Measurements from ENCODE around the gene SPRED2.

DNA sequence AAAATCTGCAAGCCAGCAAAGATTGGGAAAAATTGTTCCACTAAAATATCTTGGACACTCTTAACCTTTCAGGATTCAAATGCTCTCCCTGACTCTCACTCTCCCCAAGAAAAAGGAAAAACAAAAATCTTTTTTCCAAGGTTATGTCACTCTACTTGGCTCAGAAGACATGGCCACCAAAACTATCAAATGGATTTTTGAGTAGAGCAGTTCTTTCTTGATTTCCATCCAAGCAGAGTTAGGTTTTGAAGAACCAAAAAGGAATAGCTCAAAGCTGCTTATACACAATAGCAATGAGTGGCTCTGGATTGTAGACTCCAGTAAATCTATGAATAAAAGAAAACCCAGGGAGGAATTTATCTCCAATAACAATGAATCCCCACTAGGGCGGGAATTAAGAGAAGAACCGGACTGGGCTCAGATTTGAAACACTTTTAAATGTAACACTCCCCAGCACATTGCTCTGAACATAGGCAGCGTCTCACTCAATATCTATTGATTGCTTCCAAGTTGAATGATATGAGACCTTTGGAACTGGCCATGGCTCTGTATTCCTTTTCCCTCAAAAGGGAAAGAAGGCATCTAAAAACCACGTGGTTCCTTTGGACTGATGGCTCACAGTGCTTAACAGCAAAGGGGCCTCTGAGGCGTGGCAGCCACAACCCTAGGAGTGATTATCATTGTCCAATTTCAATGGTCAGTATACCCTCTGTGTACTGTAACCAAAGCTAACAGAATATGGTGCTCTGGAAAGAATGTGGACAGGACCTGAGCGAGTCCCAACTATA, 68.3 kb downstream of the SPRED2 start:
- TF ChIP-seq, protein P1, sequence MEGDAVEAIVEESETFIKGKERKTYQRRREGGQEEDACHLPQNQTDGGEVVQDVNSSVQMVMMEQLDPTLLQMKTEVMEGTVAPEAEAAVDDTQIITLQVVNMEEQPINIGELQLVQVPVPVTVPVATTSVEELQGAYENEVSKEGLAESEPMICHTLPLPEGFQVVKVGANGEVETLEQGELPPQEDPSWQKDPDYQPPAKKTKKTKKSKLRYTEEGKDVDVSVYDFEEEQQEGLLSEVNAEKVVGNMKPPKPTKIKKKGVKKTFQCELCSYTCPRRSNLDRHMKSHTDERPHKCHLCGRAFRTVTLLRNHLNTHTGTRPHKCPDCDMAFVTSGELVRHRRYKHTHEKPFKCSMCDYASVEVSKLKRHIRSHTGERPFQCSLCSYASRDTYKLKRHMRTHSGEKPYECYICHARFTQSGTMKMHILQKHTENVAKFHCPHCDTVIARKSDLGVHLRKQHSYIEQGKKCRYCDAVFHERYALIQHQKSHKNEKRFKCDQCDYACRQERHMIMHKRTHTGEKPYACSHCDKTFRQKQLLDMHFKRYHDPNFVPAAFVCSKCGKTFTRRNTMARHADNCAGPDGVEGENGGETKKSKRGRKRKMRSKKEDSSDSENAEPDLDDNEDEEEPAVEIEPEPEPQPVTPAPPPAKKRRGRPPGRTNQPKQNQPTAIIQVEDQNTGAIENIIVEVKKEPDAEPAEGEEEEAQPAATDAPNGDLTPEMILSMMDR (IDR thresholded peaks at IDR 0.05; ENCODE audit: low read depth, low read length, missing input control) = no peak
- no peak for TF ChIP-seq TAF1 (conservative IDR thresholded peaks at IDR 0.05)
- TF ChIP-seq, protein P2, sequence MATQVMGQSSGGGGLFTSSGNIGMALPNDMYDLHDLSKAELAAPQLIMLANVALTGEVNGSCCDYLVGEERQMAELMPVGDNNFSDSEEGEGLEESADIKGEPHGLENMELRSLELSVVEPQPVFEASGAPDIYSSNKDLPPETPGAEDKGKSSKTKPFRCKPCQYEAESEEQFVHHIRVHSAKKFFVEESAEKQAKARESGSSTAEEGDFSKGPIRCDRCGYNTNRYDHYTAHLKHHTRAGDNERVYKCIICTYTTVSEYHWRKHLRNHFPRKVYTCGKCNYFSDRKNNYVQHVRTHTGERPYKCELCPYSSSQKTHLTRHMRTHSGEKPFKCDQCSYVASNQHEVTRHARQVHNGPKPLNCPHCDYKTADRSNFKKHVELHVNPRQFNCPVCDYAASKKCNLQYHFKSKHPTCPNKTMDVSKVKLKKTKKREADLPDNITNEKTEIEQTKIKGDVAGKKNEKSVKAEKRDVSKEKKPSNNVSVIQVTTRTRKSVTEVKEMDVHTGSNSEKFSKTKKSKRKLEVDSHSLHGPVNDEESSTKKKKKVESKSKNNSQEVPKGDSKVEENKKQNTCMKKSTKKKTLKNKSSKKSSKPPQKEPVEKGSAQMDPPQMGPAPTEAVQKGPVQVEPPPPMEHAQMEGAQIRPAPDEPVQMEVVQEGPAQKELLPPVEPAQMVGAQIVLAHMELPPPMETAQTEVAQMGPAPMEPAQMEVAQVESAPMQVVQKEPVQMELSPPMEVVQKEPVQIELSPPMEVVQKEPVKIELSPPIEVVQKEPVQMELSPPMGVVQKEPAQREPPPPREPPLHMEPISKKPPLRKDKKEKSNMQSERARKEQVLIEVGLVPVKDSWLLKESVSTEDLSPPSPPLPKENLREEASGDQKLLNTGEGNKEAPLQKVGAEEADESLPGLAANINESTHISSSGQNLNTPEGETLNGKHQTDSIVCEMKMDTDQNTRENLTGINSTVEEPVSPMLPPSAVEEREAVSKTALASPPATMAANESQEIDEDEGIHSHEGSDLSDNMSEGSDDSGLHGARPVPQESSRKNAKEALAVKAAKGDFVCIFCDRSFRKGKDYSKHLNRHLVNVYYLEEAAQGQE (IDR thresholded peaks at IDR 0.05) = no peak
- no peak for TF ChIP-seq FOXA1 (IDR thresholded peaks at IDR 0.05)
- TF ChIP-seq GABPA (IDR thresholded peaks at IDR 0.05 in 1 of 2, conservative IDR thresholded peaks at IDR 0.05 in 1 of 2) = no peak
- TF ChIP-seq, protein P3, sequence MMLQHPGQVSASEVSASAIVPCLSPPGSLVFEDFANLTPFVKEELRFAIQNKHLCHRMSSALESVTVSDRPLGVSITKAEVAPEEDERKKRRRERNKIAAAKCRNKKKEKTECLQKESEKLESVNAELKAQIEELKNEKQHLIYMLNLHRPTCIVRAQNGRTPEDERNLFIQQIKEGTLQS (IDR thresholded peaks at IDR 0.05) = no peak
